ENCODE results near the gene RXRA.

GRCh38 chr9:134472256-134472655 lies 146.0 kb downstream of the RXRA start:
- TF ChIP-seq CTCF (IDR thresholded peaks at IDR 0.05) (no peak), ZFX (IDR thresholded peaks at IDR 0.05; ENCODE audit: borderline replicate concordance) (no peak)

Measured in 22Rv1 (cell line).